ENCODE data around the gene DAAM1. TPM values are rescaled to one million over a fixed set of nuclear protein-coding genes. Genes with fewer than 3 reads are reported as not detected.

The DAAM1 gene
- total and polyA plus RNA-seq, 12 donors, result 22.8 to 102 (median 75.2) TPM

- intact Hi-C loops (cut with DNase I), result loop anchor here in 8 of 10 donors (5.0 to 10.0 kb wide), 4 partner anchors 91 to 144 kb away; partner anchors contain the start of gene DAAM1 (in 3 of the 8)
- H3K27me3 ChIP-seq, result no peaks in the 10 kb centered on the region
- no peak for ATAC-seq
- no peak for TF ChIP-seq CTCF (IDR thresholded peaks at IDR 0.05)
- peak overlapping the region in 7 of 10 donors; percentile 4 to 89 (median 84) for H3K27ac ChIP-seq
- H3K9me3 ChIP-seq, result no peaks in the 10 kb centered on the region
- DNase-seq, result no peak
- H3K4me3 ChIP-seq, result no peak overlapping the region
- H3K36me3 ChIP-seq, result peaks cover 0 to 64% (median 18%) of the 10 kb centered on the region in 9 donors
- peaks cover 11 to 65% (median 52%) of the 10 kb centered on the region in 9 donors for H3K4me1 ChIP-seq
- 84 to 89% methylated on average over 3 of the region's 3 CpGs for WGBS, 2 donors
Observed at GRCh38 chr14:59331217-59331616, 142.8 kb downstream of the DAAM1 start.

- H3K4me3 ChIP-seq, result no peak overlapping the region
- DNase-seq, result peak in 1 of 2 donors; percentile 43
- no peaks in the 10 kb centered on the region for H3K9me3 ChIP-seq
- no peaks in the 10 kb centered on the region for H3K27me3 ChIP-seq
- H3K4me1 ChIP-seq, result peaks cover 21 to 73% (median 66%) of the 10 kb centered on the region in 9 donors
- peaks cover 0 to 49% (median 17%) of the 10 kb centered on the region in 9 donors for H3K36me3 ChIP-seq
- TF ChIP-seq CTCF (IDR thresholded peaks at IDR 0.05), result no peak
- peak overlapping the region; percentile 57 to 89 (median 86) for H3K27ac ChIP-seq
- ATAC-seq, result peak in 6 of 8 donors; percentile 30 to 63 (median 42)
- intact Hi-C loops (cut with DNase I), result loop anchor here in 8 of 10 donors (2.0 to 10.0 kb wide), 7 partner anchors 26 to 145 kb away; partner anchors contain the start of gene DAAM1 (in 4 of the 8)
- 30 to 32% methylated on average over 2 of the region's 2 CpGs for WGBS, 2 donors
Observed at GRCh38 chr14:59332727-59333126, 144.3 kb downstream of the DAAM1 start.

- Histone ChIP-seq H3K4me1 (peaks cover 21 to 78% (median 71%) of the 10 kb centered on the region in 9 donors), H3K4me3 (no peak overlapping the region), H3K9me3 (no peaks in the 10 kb centered on the region), H3K36me3 (peaks cover 0 to 46% (median 17%) of the 10 kb centered on the region in 9 donors), H3K27me3 (no peaks in the 10 kb centered on the region), H3K27ac (peak overlapping the region; percentile 57 to 89 (median 86))
- no peak for TF ChIP-seq CTCF (IDR thresholded peaks at IDR 0.05)
- DNase-seq (no peak), ATAC-seq (peak in 7 of 8 donors; percentile 11 to 72 (median 34))
- intact Hi-C loops (cut with DNase I), result loop anchor here in 8 of 10 donors (2.0 to 10.0 kb wide), 7 partner anchors 26 to 146 kb away; partner anchors contain the start of gene DAAM1 (in 4 of the 8)
- 18 to 30% methylated on average over 2 of the region's 2 CpGs for WGBS, 2 donors
Observed at GRCh38 chr14:59333235-59333634, 144.8 kb downstream of the DAAM1 start.

- 6 to 15% methylated on average over 1 of the region's 1 CpG for WGBS, 2 donors
- H3K27me3 ChIP-seq, result no peaks in the 10 kb centered on the region
- H3K4me3 ChIP-seq, result no peak overlapping the region
- peaks cover 21 to 79% (median 71%) of the 10 kb centered on the region in 9 donors for H3K4me1 ChIP-seq
- peak; percentile 84 to 95 (median 92) for ATAC-seq
- TF ChIP-seq CTCF (IDR thresholded peaks at IDR 0.05), result no peak
- peak overlapping the region; percentile 57 to 89 (median 86) for H3K27ac ChIP-seq
- peak in 1 of 2 donors; percentile 66 for DNase-seq
- H3K9me3 ChIP-seq, result no peaks in the 10 kb centered on the region
- peaks cover 0 to 46% (median 17%) of the 10 kb centered on the region in 9 donors for H3K36me3 ChIP-seq
- intact Hi-C loops (cut with DNase I), result loop anchor here in 8 of 10 donors (2.0 to 10.0 kb wide), 7 partner anchors 25 to 146 kb away; partner anchors contain the start of gene DAAM1 (in 4 of the 8)
Observed at GRCh38 chr14:59333668-59334067, 145.2 kb downstream of the DAAM1 start.
